NCI-H2029 (cell line): ENCODE measurements around the gene RIN3.
"Not testable (repeated sequence)": the region's sequence is repeated elsewhere in the genome, so short reads cannot be mapped to it uniquely, and the experiment has no call there.

Source experiments
- DNase-seq: peaks from one replicate; lab custom pipeline; 2025; lab: John Stamatoyannopoulos, UW

The RIN3 gene

DNA sequence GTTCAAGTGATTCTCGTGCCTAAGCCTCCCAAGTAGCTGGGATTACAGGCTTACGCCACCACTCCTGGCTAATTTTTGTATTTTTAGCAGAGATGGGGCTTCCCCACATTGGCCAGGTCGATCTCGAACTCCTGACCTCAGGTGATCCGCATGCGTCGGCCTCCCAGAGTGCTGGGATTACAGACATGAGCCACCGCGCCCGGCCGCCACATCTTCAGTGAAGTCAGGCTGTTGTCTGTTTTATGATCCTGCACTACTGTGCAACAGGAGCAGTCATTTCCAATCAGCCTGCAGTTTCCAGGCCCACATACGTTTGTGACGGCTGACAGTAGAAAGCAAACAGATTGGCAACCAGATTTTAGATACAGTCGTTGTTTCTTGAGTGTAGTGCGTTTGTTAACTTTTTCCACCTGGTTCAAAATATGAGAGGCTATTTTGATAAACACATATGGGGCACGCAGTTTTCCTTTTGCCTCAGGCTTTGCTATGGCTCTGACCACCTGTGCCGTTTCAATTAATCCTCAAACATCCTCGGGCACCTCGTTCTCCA is 160.1 kb downstream of the RIN3 start:
- no peak for DNase-seq

DNA sequence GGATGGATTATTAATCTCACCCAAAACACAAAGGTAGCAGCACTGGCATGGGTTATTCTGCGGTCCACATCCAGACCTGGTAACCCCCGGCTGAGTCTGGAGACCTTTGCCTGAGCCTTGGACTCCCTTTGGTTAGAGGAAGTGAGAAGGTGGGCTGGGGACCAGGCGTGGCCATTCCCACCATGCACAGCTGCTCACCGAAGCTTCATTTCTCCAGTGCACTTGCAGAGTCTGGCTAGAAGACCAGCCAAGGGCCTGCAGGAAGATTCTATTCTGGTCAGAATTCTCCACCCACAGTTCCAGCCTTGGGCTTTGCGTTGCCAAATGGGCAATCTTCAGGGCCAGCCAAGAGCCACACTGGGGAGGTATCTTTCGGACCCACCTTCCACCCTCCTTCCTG is 161.8 kb downstream of the RIN3 start:
- no peak for DNase-seq

DNA sequence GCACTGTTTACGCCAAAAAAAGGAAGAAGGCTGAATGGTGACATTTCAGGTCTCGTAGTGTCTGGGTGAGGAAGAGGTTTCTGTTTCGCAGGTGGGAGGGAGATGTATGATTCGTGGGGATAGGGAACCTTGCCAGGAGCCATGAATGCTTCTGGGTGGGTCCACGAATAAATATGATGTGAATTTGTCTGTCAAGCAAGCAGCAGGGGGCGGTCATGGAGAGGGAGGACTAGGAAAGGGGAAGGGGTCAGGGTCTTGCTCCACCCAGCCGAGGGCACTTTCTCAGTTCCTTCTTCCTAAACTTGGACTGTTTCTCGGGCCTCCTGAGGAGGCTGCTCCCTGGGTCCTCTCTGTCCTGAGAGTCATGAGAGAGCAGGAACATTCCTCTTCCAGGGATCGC is 162.4 kb downstream of the RIN3 start:
- no peak for DNase-seq

DNA sequence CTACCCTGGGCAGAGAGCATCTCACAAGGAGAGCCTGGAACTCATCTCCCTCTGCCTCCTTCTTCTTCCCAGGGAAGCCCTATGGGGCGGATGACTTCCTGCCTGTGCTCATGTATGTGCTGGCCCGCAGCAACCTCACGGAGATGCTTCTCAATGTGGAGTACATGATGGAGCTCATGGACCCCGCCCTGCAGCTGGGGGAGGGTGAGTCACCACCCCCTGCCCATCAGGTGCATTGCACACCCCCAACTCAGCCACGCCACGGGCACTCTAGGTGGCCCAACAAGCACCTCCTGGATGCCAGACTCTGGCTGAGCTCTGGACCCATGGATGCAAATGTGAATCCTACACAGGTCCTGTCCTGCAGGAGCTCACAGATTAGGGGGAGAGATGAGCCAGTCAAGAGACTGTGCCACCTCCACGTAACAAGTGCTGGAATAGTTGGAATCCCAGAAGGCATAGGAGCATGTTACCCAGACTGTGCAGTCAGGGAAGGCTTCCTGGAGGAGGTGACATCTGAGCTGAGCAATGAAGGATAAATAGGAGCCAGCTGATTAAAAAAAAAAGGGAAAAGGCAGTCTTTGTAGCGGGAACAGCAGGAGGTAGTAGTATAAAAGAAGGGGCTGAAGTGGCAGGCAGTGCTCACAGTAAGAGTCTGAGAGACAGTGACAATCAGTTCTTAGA is 163.0 kb downstream of the RIN3 start:
- DNase-seq, result no peak

DNA sequence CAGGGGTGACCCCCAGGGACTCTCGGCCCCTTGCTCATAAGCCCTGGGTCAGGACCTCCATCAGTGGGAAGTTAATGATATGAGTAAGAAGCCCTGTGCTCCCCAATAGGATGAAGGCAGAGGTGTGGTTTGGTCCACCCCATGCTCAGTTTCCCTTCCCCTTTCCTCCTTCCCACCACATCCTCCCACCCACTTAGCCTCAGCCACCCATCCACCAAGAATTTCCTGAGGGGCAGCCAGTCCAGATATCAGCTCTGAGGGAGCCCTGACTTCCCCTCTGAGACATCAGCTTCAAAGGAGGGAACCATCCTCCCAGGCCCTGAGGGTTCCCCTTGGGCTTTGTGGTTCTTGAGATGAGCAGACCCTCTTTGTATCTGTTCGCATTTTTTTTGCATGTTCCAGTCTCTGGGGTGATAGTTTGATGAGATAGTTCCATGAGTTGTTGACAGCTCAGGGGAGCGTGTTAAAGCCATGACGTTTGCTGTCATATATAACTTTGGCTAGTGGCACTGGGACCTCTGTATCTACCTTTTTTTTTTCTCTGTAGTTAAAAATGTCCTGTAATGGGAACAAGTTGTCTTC is 163.6 kb downstream of the RIN3 start:
- no peak for DNase-seq

DNA sequence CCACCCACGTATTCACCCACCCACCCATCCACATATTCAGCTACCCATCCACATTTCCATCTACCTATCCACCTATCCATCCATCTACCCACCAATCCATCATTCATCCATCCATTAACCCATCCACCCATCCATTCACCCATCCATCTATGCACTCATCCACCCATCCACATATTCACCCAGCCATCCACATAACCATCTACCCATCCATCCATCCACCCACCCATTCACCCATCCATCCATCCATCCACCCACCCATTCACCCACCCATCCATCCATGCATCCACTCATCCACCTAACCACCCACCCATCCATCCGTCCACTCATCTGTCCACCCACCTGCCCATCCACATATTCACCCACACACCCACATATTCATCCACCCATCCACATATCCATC is 164.4 kb downstream of the RIN3 start:
- no peak for DNase-seq

DNA sequence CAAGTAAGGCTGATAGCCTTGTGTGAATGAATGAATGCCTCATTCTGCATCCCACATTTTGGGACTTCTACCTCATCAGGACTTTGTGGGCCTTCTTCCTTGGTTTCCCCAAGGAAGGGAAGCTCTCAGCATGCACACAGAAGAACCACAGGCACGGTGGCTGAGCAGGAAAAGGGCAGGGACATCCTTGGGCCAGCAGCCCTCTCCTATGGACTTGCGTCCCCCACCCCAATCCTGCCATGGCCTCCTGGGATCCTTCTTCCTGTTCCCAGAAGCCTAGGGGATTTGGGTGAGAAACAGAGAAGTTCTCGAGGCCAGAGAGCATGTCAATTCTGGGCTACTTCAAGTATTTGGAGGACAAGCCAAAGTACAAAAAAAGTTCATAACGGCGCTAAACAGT is 165.2 kb downstream of the RIN3 start:
- DNase-seq, result no peak

DNA sequence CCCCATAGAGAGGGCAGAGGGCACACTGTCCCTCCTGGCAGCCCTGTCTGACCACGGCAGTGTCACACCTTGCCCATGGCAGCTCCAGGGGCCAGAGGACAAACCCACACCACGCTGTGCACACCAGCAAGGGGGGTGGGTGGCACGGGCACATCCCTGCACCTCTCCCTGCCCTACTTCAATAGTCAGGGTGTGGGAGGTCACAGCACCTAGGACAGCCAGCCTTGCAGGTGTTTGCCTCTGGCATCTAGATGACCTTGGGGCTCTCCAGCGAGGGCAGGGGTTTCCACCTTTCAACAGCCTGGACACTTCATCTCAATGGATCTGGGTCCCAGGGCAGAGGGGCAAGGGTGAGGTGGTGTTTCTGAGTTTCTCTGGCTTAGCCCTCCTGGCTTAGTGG is 165.7 kb downstream of the RIN3 start:
- no peak for DNase-seq

DNA sequence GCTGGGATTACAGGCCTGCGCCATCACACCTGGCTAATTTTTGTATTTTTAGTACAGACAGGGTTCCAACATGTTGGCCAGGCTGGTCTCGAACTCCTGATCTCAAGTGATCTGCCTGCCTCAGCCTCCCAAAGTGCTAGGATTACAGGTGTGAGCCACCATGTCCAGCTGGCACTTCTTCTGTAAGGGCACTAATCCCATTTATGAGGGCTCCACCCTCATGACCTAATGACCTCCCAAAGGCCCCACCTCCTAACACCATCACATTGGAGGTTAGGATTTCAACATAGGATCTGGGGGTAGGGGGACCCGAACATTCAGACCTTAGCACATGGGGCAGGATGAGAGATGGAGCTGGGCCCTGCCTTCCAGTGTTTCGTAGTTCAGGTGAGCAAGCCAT is 166.7 kb downstream of the RIN3 start:
- DNase-seq, result not testable (repeated sequence)

DNA sequence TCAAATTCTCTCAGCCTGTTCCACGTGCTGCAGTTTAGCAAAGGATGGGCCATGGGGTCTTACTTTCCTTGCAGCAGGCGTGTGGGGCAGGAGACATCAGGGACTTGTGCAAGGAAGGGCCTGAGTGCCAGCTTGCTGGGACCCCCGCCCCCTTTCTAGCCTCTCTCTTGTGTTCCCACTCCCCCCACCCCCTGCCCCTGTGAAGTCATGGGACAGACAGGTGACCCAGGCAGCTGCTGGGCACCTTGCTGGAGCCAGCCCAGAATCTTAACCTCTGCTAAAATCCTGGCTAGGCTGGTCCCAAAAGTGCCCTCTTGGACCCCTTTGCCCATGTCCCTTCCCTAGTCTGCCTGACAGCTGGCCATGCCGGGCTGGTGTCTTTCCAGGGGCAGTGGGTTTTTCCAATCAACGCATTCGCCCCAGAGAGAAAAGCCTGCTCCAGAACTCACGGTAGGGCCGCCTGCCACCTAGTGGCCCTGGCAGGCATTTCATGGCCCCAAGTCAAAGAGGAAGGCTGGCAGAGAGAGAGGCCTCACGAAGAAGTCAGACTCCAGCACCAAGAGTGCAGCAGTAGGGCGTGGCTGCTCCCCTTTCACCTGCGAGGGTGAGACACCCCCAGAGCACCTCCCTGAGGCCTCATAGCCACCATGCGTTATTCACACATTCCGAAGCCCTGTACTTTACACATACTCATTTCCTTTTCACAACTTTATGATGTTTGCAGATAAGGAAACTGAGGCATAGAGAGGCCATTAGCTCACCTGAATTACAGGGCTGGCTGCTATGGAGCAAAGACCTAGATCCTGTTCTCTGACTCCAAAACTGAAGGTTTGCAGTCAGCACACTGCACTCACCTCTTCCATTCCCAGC is 167.4 kb downstream of the RIN3 start:
- peak; percentile 20 for DNase-seq

DNA sequence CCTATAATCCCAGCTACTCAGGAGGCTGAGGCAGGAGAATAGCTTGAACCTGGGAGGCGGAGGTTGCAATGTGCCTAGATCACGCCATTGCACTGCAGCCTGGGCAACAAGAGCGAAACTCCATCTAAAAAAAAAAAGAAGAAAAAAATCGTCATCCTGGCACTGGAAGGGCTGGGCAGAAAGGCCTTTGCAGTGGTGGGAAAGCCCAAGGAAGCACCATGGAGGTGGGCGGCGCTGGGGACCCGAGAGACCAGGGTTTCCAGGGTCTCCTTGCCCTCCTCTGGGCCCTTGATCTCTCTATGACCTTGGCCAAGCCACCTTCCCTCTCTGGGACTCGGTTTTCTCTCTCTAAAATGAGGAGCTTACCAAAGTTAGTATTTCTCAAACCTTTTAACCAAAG is 169.5 kb downstream of the RIN3 start:
- DNase-seq, result no peak

DNA sequence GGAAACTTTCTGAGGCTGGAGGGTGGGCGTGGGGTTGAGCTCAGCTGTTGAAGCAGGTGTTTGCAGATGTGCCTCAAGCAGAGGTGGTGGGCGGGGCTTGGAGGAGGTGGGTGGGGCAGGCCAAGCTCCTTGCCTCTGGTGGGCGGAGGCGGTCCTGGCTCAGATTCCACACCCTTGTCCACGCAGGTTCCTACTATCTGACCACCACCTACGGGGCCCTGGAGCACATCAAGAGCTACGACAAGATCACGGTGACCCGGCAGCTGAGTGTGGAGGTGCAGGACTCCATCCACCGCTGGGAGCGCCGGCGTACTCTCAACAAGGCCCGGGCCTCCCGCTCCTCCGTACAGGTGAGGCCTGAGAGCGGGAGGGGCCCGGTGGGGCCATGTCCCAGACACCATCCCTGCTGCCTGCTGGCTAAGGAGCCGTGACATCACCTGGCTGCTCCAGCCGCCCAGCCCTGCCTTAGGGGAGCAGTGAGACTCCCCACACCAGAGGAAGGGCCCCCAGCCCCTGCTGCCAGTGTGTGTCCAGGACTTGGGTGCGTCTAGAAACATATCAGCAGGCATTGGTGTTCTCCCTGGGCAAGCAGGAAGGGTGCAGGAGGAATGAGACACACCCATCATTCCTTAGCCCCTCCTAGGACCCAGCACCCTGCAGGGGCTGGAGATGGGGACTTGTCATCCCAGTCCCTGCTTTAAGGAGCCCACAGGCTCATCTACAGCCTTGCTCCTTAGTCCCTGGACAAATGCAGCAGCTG is 171.4 kb downstream of the RIN3 start:
- no peak for DNase-seq

DNA sequence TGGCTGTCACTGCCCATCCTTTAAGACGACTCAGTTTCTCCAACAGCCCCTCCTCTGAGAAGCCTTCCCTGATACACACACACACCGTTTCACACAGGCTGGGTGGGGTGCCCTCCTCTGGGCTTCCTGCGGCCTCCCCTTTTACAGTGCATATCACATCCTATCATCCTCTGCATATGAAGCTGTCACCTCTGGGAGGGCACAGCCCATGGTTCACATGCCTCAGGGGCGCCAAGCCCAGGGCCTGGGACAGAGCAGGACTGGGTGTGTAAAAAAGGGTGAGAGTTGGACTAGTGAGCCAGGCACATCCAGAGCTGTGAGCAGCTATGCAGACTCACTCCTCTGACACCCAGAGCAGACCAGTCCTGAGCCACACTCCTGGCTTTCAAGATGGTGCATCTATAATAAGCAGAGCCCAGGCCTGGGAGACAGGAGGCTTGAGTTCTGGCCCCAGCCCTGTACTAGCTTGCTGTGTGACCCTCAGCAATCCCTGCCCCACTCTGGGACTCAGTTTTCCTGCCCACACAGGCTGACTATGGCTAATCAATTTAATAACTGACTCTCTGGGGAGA is 172.3 kb downstream of the RIN3 start:
- no peak for DNase-seq

DNA sequence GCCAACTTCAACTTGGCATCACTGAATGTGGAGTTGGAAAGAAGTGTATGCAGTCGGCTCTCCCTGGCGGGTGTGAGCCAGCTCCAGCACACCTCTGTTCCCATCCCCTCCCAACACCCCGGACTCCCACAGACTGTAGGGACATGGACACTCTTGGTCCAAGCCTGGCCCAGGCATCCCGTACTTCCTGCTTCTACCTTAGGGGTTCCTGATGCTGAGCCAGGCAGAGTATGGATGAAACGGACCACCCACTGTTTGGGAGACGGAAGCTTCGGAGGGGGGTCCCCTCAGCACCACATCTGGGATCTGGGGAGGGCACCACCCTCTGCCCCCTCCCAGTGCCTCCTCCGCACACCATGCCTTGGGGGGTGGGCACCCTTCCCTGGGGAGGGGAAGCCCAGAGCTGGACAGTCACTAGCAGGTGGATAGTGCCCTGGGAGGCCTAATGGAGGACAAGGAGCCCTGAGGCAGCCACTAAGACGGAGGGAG is 172.9 kb downstream of the RIN3 start:
- no peak for DNase-seq

DNA sequence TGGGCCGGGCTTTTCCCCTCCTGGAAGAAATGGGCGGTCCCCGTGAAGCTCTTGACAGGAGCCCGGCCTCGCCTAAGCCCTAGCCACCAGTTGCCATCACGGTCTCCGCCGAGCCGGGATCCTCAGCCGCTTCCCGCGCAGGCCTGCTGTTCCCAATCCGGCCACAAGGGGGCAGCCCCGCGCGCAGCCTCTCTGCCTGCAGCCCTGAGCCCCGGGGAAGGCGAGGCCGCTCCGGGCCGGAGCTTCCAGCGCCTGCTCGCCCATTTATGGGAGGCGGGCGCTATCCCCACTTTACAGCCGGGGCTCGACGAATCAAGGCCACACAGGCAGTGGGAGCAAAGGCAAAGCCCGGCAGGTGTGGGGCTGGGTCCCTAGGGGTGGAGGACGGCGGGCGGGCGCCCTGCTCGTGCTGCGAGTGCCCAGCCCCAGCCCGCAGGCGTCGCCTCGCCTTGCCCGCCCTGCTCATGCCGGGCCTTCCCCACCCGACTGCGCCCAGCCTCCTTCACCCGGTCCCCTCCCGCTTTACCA is 173.4 kb downstream of the RIN3 start:
- DNase-seq, result peak; percentile 40

DNA sequence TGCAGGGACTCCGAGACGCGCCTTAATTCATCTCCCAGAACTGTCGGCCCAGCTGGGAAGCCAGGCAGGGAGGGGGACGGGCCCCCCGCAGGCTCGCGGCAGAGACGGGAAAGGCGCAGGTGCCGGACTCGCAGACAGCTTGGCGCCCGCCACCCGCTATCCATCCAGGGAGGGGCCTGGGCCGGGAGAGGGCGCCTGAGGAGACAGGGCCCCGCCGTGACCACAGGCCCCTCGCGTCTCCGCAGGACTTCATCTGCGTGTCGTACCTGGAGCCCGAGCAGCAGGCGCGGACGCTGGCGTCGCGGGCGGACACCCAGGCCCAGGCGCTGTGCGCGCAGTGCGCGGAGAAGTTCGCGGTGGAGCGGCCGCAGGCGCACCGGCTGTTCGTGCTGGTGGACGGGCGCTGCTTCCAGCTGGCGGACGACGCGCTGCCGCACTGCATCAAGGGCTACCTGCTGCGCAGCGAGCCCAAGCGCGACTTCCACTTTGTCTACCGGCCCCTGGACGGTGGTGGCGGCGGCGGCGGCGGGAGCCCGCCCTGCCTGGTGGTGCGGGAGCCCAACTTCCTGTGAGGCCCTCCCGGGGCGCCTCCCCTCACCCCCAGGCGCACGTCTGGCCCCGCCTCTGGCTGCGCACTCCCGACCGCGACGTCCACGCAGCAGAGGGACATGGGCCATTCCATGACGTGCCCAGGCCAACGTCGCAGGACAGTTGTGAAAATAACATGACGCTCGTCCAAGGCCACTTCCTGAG is 174.3 kb downstream of the RIN3 start:
- DNase-seq, result no peak

DNA sequence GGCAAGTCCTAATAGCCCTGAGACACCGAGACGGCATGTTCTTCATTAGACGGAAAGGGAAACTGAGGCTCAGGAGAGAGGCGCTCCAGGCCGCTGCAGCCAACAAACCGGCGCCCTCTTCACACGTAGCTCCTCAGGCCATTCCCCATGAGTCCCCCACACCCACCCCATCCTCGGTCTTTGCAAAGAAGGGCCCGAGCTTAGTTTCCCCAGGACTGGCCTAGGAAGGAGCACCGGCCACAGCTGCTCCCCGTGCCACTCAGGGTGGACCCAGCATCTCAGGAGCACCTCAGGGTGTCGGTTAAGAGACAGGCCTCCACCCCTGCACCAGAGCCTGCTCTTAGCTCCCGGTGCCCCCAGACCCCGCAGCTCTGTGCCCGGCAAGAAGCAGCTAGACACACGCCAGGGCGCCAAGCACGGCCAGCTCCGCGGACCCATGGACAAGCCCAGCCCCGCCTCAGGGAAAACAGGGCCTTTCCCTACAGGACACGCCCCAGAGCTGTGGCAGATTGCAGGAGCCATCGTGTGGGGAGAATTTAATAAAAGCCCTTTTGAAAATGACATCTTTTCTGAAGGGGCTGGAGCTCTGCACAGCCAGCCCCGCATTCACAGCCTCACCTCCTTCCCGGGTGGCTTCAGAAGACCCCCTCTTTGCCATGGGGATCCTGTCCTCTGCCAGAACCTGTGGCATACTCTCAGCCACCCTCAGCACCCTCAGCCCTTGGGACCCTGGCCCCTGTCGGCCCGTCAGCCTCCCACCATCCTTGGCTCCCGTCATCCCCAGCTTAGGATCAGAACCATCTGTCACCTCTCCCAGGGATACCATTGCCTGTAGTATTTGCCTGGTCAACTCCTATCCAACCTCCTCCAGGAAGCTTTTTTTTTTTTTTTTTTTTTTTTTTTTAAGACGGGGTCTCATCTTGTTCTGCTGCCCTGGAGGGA is 175.1 kb downstream of the RIN3 start:
- no peak for DNase-seq

DNA sequence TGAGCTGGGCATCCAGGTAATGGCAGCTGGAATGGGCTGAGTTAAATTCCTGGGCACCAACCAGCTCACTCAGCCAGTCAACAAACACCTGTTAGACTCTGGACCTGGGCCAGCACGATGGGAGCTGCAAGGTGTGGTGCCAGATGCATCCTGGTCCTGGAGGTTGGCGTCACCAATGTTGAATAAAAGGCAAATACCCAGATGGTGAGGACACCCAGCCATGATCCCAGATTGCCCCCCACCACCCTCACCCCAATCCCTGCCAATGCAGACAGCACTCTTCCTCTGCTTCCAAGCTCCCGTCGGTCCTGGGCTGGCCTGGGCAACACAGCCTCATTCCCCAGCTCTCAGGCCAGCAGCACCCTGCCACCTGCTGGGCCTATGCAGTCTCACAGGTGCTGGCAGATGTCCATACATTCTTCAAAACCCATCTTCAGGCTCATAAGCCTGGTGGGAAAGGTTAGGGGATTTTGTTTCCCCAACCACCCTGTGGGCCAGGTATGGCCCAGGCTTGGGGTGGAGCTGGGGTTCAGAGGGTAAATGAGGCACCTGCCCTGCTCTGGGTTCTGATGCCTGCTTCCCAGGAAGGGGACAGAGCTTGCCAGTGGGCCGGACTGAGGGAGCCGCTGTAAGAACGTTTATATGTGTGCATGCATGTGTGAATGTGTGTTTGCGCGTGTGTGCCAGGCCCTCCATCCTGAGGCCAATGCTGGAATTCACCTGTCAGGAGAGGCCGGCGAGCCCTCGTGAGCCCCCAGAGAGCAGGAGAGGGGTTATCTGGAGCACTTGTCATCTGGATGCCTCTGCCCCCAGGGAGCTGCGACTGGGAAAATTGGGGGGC is 176.8 kb downstream of the RIN3 start:
- peak; percentile 60 for DNase-seq

DNA sequence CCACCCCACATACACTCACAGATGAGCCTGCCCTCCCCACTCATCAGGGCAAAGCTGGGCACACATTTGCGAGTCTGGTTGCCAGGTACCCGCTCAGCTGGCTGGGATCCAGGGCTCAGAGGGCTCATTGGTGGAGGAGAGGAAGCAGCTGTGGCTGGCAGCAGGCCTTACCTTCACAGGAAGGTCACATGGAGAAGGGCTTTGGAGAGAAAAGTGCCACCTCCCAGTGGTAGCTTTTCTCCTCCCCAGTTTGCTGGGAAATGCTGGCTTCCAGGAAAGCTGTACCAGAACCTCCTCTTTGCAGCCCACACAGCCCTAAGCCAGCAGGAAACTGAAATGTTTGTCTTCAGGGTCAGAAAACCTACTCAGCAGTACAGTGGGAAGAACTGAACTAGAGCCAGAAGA is 179.2 kb downstream of the RIN3 start:
- DNase-seq, result peak; percentile 88
